Right lobe of liver (tissue), 6 donors: ENCODE data around the gene LRRTM4. TPM values are rescaled to one million over a fixed set of nuclear protein-coding genes. Genes with fewer than 3 reads are reported as not detected.

Experiments used
- ATAC-seq, 4 donors: fragments of 200-7000 bp; cut with Tn5 transposase; one replicate each; pipeline ENCODE4 v1.9.1; 2020; ENCODE audit warnings: mild to moderate bottlenecking in 4 of 4, moderate library complexity in 4 of 4
- DNase-seq, 3 donors: peaks; one replicate each; pipeline ENCODE4 v3.0.0-alpha.2; 2020
- H3K27ac ChIP-seq, 3 donors: fragments of 200-600 bp; one replicate each; pipeline ENCODE4 v1.8.0; 2022
- H3K27me3 ChIP-seq, 2 donors: fragments of 200-600 bp; one replicate each; pipeline ENCODE4 v1.8.0; 2022
- H3K36me3 ChIP-seq, 4 donors: fragments of 200-600 bp; sonication (generic) in 1 of 4; one replicate each; pipeline versions ENCODE4 v1.5.1 to v1.8.0; 2017 to 2022; ENCODE audit warnings: control low read depth in 1 of 4
- H3K4me1 ChIP-seq, 4 donors: fragments of 200-600 bp; sonication (generic) in 1 of 4; one replicate each; pipeline versions ENCODE4 v1.5.1 to v1.8.0; 2017 to 2022; ENCODE audit warnings: control low read depth in 1 of 4
- H3K4me3 ChIP-seq, 3 donors: fragments of 200-600 bp; one replicate each; pipeline ENCODE4 v1.8.0; 2022
- H3K9me3 ChIP-seq, 4 donors: fragments of 200-600 bp; sonication (generic) in 1 of 4; one replicate each; pipeline versions ENCODE4 v1.5.1 to v1.8.0; 2017 to 2022; ENCODE audit warnings: control low read depth in 1 of 4
- POLR2A ChIP-seq: fragments of 450-650 bp; IDR thresholded peaks from one replicate; pipeline ENCODE4 v1.6.1; 2017; ENCODE audit warnings: antibody characterized with exemption, mild to moderate bottlenecking
- WGBS: methylation state at CpG from one replicate; pipeline ENCODE4 v1.1.6; 2018; ENCODE audit warnings: low coverage, low lambda C conversion rate; ENCODE audit not compliant: insufficient coverage; ENCODE audit errors: missing lambda C conversion rate; 5-methylcytosine and 5-hydroxymethylcytosine counted together
- intact Hi-C, 2 donors: fragments of 100-400 bp; cut with DNase I; formaldehyde crosslinking; loops; one replicate each; pipeline versions ENCODE4 v1.11.2 to v1.14.1; 2022
- total RNA-seq, 6 experiments: library from RNA; depleted of rRNA in 2 of 6; stranded (reverse); fragments of >200 nt in 2 of 6; fragmentation: NEBNext Ultra II Directional in 3 of 6; extraction: Animal tissue kit (Norgen Biotek cat#: 25700) in 3 of 6; gene quantifications; one replicate each; pipeline versions ENCODE4 v1.1.0 to v1.2.4, GENCODE V29; 2016 to 2023
- TF ChIP-seq, protein P1 (sequence below), 4 donors: fragments of 200-600 bp in 3 of 4; fragments of 450-650 bp in 1 of 4; IDR thresholded peaks; one replicate each; pipeline versions ENCODE4 v1.5.1 to v1.8.0; 2016 to 2022; ENCODE audit warnings: antibody characterized with exemption in 4 of 4, mild to moderate bottlenecking in 2 of 4
- donor health status: DM: no; HTN: yes; CAD: no.
- donor health status: DM: no; HTN: no; CAD: no.
- donor health status: DM: no; HTN: no; CAD: no.
- donor health status: DM: no; HTN: yes; CAD: no.
- donor health status: DM: no; HTN: yes; CAD: no.

The LRRTM4 gene
- total RNA-seq, 6 experiments from 2014 or later = 0.09 to 0.10 (median 0.09) TPM; not detected in 3

DNA sequence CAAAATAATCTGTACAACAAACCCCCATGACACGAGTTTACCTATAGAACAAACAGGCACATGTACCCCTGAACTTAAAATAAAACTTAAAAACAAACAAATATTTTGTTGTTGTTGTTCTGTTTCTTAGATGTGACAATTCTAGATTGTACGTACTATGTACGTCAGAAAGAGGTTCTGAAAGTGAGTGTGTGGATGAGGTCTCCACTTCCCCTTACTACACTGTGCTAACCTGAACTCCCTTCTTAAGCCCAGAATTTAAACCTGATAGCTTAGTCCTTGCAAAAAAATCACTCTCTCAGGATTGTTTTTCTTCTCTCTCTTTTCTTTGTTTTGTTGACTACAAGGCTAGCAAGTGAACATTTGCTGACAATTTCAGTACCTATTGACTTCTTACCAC, 581.6 kb downstream of the LRRTM4 start:
- no peaks in the 10 kb centered on the region for H3K27me3 ChIP-seq
- H3K27ac ChIP-seq = no peak overlapping the region
- H3K36me3 ChIP-seq = no peaks in the 10 kb centered on the region
- H3K4me1 ChIP-seq = no peaks in the 10 kb centered on the region
- TF ChIP-seq, protein P1, sequence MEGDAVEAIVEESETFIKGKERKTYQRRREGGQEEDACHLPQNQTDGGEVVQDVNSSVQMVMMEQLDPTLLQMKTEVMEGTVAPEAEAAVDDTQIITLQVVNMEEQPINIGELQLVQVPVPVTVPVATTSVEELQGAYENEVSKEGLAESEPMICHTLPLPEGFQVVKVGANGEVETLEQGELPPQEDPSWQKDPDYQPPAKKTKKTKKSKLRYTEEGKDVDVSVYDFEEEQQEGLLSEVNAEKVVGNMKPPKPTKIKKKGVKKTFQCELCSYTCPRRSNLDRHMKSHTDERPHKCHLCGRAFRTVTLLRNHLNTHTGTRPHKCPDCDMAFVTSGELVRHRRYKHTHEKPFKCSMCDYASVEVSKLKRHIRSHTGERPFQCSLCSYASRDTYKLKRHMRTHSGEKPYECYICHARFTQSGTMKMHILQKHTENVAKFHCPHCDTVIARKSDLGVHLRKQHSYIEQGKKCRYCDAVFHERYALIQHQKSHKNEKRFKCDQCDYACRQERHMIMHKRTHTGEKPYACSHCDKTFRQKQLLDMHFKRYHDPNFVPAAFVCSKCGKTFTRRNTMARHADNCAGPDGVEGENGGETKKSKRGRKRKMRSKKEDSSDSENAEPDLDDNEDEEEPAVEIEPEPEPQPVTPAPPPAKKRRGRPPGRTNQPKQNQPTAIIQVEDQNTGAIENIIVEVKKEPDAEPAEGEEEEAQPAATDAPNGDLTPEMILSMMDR (IDR thresholded peaks at IDR 0.05) = no peak
- no peak for TF ChIP-seq POLR2A
- DNase-seq (no peak), ATAC-seq (no peak)
- no peaks in the 10 kb centered on the region for H3K9me3 ChIP-seq
- 47% methylated on average over 3 of the region's 3 CpGs for WGBS
- intact Hi-C loops = no loop called here
- no peak overlapping the region for H3K4me3 ChIP-seq

DNA sequence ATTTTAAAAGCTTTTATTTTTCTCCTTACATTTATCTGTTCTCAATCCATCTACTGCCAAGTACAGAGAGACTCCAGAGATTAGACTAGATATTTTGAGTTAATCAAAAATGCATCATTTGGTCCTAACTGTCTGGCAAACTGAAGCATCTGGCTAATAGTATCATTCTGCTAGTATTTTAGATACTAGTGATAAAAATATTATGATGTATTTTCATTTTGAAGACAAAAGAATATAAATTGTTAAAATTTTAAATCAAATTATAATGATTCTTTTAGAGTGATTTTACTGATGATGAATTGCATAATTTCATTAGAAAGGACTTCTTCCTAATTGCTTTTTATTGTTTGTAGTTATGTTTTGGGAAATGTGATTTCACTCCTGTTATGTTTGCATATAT, 584.0 kb downstream of the LRRTM4 start:
- intact Hi-C loops = no loop called here
- Histone ChIP-seq H3K4me1 (no peaks in the 10 kb centered on the region), H3K27ac (no peak overlapping the region), H3K36me3 (no peaks in the 10 kb centered on the region), H3K27me3 (no peaks in the 10 kb centered on the region), H3K4me3 (no peak overlapping the region), H3K9me3 (no peaks in the 10 kb centered on the region)
- DNase-seq (no peak), ATAC-seq (no peak)
- TF ChIP-seq, protein P1 (IDR thresholded peaks at IDR 0.05) = no peak
- TF ChIP-seq POLR2A = no peak

DNA sequence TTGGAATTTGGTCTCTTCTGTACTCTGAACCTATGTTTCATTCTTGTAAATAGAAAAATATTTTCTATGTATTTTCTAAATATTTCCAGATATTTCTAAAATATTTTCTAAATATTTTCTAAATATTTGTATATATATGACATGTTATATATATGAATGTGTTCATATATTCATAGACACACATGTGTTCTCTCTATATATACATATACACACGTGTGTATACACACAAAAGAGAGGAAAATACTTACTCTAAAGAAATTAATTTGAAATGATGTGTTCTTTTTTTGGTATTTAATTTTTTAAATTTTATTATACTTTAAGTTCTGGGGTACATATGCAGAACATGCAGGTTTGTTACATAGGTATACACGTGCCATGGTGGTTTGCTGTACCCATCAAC, 589.6 kb downstream of the LRRTM4 start:
- Histone ChIP-seq H3K27ac (no peak overlapping the region), H3K4me1 (no peaks in the 10 kb centered on the region), H3K27me3 (no peaks in the 10 kb centered on the region), H3K4me3 (no peak overlapping the region), H3K36me3 (no peaks in the 10 kb centered on the region), H3K9me3 (no peaks in the 10 kb centered on the region)
- TF ChIP-seq, protein P1 (IDR thresholded peaks at IDR 0.05) = no peak
- TF ChIP-seq POLR2A = no peak
- DNase-seq (no peak), ATAC-seq (no peak)
- 46% methylated on average over 2 of the region's 2 CpGs for WGBS
- intact Hi-C loops = no loop called here

DNA sequence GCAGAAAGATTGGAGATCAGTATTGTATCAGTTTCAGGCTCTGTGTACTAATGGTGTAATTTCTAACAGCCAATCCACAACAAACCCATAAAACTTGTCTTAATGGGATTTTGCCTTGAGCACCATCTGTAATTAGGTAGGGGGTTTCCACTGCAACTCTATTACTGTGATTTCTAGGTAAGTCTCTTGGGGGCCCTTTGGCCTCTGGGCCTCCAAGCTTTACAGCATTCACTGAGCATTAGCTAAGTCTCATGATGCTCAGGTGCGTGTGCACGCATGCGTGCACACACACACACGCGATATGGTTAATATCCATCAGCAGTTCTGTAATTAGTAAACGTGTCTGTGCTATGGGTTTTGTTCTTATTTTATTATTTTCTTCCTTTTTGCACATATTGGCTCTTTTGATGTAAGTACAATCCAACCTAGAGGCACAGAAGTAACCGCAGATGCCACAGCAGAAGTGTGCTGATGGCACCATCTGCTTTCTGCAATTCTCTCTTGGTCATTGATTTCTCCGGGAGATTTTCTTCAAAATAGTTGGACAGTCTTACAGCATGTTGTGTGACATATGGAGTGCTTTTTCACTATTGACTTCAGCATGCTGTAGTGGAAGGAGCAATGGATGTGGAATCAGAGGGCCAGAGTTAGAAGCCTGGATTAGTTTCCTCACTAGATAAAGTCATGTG, 592.0 kb downstream of the LRRTM4 start:
- WGBS = 86% methylated on average over 8 of the region's 8 CpGs
- ATAC-seq (no peak), DNase-seq (no peak)
- intact Hi-C loops = no loop called here
- Histone ChIP-seq H3K27ac (no peak overlapping the region), H3K36me3 (no peaks in the 10 kb centered on the region), H3K4me3 (no peak overlapping the region), H3K9me3 (no peaks in the 10 kb centered on the region), H3K4me1 (no peaks in the 10 kb centered on the region), H3K27me3 (no peaks in the 10 kb centered on the region)
- TF ChIP-seq, protein P1 (IDR thresholded peaks at IDR 0.05) = no peak
- TF ChIP-seq POLR2A = no peak

DNA sequence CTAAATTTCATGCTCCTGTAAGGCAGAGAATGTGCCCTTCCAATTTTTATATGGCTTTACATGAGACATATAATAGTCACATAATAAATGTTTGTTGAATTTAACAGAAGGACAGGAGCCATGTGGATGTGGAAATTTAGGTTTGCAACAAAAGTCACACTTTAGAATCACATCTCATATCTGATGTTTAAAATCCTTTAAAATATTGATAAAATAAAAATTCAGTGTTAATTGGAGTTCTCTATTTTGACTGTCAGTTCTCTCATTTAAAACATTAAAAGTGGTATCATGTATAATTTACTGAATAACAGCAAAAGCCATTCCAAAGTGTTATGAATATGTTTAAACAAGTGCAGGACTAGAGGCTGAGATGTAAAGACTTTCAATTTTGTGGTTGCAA, 594.1 kb downstream of the LRRTM4 start:
- Histone ChIP-seq H3K4me1 (no peaks in the 10 kb centered on the region), H3K9me3 (no peaks in the 10 kb centered on the region), H3K27ac (no peak overlapping the region), H3K36me3 (no peaks in the 10 kb centered on the region), H3K27me3 (no peaks in the 10 kb centered on the region), H3K4me3 (no peak overlapping the region)
- DNase-seq = no peak
- ATAC-seq = no peak
- TF ChIP-seq, protein P1 (IDR thresholded peaks at IDR 0.05) = no peak
- TF ChIP-seq POLR2A = no peak
- intact Hi-C loops = no loop called here
